ENCODE data around the gene SAMMSON. TPM values are rescaled to one million over a fixed set of nuclear protein-coding genes. Genes with fewer than 3 reads are reported as not detected.

Gene SAMMSON
- total and polyA plus RNA-seq, 9 of the 15 experiments (the other 6 are each of a cell fraction or from before 2014, with no cell fraction given) = 0.65 to 4.4 (median 1.9) TPM

- TF ChIP-seq GATA2 (CRISPR knock-in tag; IDR thresholded peaks at IDR 0.05) = no peak
- TF ChIP-seq SRF (CRISPR knock-in tag; IDR thresholded peaks at IDR 0.05) = no peak
- TF ChIP-seq XRCC3 (IDR thresholded peaks at IDR 0.05) = no peak
- TF ChIP-seq CC2D1A (IDR thresholded peaks at IDR 0.05) = no peak
- no peak for TF ChIP-seq ZNF778 (CRISPR knock-in tag; IDR thresholded peaks at IDR 0.05)
- no peak for TF ChIP-seq PCBP1 (IDR thresholded peaks at IDR 0.05; ENCODE audit: low read depth, low read length, poor library complexity, severe bottlenecking)
- TF ChIP-seq EZH2 (IDR thresholded peaks at IDR 0.05; ENCODE audit: borderline replicate concordance, low read depth, low read length) = no peak
- TF ChIP-seq MXD1 (CRISPR knock-in tag; IDR thresholded peaks at IDR 0.05; ENCODE audit: borderline replicate concordance, poor library complexity, severe bottlenecking) = no peak
- TF ChIP-seq CTBP1 (IDR thresholded peaks at IDR 0.05; ENCODE audit: borderline replicate concordance) = no peak
- Histone ChIP-seq H3K36me3 (ENCODE audit: control insufficient read depth, insufficient read depth, low read length) (no peaks in the 10 kb centered on the region), H3K9ac (ENCODE audit: insufficient read depth in 1 of 2, low read depth in 2 of 2, low read length in 2 of 2) (no peak overlapping the region), H3K4me1 (replicated peaks in 1 of 2; ENCODE audit: control insufficient read depth in 2 of 2, insufficient read depth in 2 of 2, low read length in 2 of 2) (no peaks in the 10 kb centered on the region), H3K27me3 (ENCODE audit: control insufficient read depth in 2 of 2, insufficient read depth in 2 of 2, low read length in 2 of 2) (no peaks in the 10 kb centered on the region), H3K4me2 (ENCODE audit: insufficient read depth, low read length) (no peak overlapping the region), H3K9me3 (replicated peaks; ENCODE audit: control insufficient read depth, insufficient read depth, low read depth, low read length) (no peaks in the 10 kb centered on the region), H2AFZ (ENCODE audit: low read depth, low read length) (no peak overlapping the region), H3K27ac (ENCODE audit: extremely low read depth, low read depth, low read length) (no peak overlapping the region), H3K9me1 (ENCODE audit: control insufficient read depth, insufficient read depth, low read length) (peaks cover 2% of the 10 kb centered on the region), H3K4me3 (no peak overlapping the region), H3K79me2 (ENCODE audit: control insufficient read depth, insufficient read depth, low read length) (no peaks in the 10 kb centered on the region), H4K20me1 (replicated peaks; ENCODE audit: control insufficient read depth, insufficient read depth, low read length) (no peaks in the 10 kb centered on the region)
- FAIRE-seq = no peak
- in situ Hi-C loops (cut with MboI) = no loop called here
- DNase-seq (ENCODE audit: extremely low read depth in 1 of 4, low spot score in 3 of 4) = no peak
- 17% methylated on average over 5 of the region's 5 CpGs for WGBS (ENCODE audit: insufficient coverage, low coverage, missing lambda C conversion rate)
- BruUV-seq (replicated peaks) = no TSS peak
- CTCF ChIA-PET (ENCODE audit: low intra/inter-chr PET ratio) = no interaction called here
- POLR2A ChIA-PET = interaction anchor here (1.3 kb wide), 1 partner anchor 23 kb away, joined by 3 read pairs; no protein-coding TSS in a partner anchor
- intact Hi-C loops (cut with micrococcal nuclease) = no loop called here
- ATAC-seq = no peak
Observed at GRCh38 chr3:70096376-70097066, 97.0 kb downstream of the SAMMSON start.

All from K562 (cell line).